ENCODE results near the gene SLC66A1.

SLC66A1 gene

GRCh38 chr1:19377812-19378718, 65.9 kb downstream of the SLC66A1 start:
- no peak for DNase-seq (ENCODE audit: low read depth)
